IPS-NIHi11 (cell line): Measurements from ENCODE around the gene MINK1.
A peak's percentile ranks its signal among the peaks of the same experiment; 100 is the strongest.
"Not testable (repeated sequence)": the region's sequence is repeated elsewhere in the genome, so short reads cannot be mapped to it uniquely, and the experiment has no call there.

Source experiments
- DNase-seq: peaks from one replicate; pipeline ENCODE4 v3.0.0; 2012; ENCODE audit warnings: mixed read lengths, low spot score

The MINK1 gene

GRCh38 chr17:4846635-4847390 is 13.7 kb downstream of the MINK1 start:
- DNase-seq, result no peak

- no peak for DNase-seq
Observed at GRCh38 chr17:4849011-4849536, 15.9 kb downstream of the MINK1 start.

- DNase-seq, result no peak
Observed at GRCh38 chr17:4850246-4850645, 17.1 kb downstream of the MINK1 start.

DNA sequence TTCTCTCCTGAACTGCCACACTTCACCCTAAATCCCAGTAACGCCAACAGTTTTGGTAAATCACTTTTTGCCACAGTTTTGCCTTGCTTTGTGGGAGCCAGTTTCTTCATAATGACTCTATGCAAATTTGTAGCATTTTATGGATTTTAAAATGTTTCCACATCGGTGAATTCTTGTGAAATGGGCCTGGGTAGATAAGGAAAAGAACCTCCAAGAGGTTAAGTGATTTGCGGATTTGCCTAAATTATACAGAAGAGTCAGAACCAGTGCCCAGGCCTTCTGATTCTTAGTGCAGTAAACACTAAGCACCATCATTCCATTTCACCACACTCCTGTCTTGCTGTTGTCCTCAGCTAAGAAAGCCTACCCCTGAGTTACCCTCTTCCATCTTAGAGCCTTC is 17.9 kb downstream of the MINK1 start:
- DNase-seq, result no peak

GRCh38 chr17:4852567-4853207 is 19.5 kb downstream of the MINK1 start:
- DNase-seq, result no peak

DNA sequence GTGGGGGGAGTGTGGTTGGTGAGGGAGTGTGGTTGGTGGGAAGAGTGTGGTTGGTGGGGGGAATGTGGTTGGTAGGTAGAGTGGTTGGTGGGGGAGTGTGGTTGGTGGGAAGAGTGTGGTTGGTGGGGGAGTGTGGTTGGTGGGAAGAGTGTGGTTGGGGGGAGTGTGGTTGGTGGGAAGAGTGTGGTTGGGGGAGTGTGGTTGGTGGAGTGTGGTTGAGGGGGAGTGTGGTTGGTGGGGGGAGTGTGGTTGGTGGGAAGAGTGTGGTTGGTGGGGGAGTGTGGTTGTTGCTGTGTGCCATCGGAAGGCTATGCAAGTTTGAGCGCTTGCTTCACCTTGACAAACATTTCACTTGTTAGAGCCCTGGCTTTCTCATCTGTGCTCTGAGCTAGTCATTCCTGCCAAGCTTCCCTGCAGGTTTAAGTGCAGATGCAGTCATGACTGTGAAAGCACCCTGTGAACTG is 20.1 kb downstream of the MINK1 start:
- DNase-seq, result no peak

DNA sequence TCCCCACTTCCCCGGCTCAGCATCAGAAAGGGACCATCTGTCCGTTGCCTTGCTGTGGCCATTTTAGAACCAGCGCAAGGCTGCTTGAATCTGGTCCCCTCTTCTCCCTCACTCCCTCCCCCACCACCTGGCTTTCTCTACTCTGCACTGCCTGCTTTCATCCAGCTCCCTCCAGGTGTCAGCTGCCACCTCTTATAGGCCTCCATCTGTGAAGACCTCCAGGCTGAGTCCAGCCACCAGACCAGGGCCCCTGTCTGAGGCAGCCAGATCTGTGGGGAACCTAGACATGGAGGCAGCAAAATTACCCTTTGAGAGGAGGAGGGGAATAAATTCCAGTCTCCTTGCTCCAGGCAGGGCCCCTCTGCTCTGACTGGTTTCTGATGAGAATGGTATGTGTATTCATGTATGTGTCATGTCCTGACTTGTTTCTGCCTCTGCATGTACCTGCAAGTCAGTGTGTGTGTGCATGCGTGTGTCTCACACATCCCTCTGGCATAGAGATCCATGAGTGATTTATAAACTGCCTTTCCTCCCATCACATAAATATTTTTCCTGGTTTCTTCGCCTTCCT is 21.1 kb downstream of the MINK1 start:
- DNase-seq, result no peak

- DNase-seq, result no peak
Observed at GRCh38 chr17:4856271-4856936, 23.3 kb downstream of the MINK1 start.

DNA sequence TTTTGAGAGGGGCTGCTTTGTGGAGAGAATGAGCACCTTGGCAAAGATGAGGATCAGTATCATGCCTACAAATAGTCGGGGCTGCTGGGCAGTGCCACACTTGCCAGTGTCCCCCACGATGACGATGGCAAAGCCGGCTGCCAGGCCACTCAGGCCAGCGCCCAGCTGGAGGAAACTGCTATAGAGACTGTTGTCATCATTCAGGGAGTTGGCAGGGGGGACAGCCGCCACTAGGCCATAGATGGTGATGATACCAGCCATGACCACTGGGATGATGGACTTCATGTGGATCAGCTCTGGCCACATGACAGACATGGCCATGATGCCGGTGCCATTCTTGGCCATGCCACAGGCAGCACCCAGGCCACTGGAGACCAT is 23.8 kb downstream of the MINK1 start:
- no peak for DNase-seq

DNA sequence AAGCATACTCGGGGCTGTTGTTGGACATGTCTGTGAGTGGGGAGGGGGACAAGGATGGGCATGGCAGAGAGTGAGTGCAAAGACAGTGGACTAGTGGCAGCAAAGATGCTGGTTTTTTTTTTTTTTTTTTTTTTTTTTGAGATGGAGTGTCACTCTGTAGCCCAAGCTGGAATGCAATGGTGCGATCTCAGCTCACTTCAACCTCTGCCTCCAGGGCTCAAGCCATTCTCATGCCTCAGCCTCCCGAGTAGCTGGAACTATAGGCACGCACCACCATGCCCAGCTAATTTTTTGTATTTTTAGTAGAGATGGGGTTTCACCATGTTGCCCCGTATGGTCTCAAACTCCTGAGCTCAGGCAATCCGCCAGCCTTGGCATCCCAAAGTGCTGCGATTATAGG is 24.2 kb downstream of the MINK1 start:
- not testable (repeated sequence) for DNase-seq

GRCh38 chr17:4858068-4858881 is 25.1 kb downstream of the MINK1 start:
- peak; percentile 82 for DNase-seq

GRCh38 chr17:4858882-4859260 is 25.7 kb downstream of the MINK1 start:
- peak; percentile 45 for DNase-seq

DNA sequence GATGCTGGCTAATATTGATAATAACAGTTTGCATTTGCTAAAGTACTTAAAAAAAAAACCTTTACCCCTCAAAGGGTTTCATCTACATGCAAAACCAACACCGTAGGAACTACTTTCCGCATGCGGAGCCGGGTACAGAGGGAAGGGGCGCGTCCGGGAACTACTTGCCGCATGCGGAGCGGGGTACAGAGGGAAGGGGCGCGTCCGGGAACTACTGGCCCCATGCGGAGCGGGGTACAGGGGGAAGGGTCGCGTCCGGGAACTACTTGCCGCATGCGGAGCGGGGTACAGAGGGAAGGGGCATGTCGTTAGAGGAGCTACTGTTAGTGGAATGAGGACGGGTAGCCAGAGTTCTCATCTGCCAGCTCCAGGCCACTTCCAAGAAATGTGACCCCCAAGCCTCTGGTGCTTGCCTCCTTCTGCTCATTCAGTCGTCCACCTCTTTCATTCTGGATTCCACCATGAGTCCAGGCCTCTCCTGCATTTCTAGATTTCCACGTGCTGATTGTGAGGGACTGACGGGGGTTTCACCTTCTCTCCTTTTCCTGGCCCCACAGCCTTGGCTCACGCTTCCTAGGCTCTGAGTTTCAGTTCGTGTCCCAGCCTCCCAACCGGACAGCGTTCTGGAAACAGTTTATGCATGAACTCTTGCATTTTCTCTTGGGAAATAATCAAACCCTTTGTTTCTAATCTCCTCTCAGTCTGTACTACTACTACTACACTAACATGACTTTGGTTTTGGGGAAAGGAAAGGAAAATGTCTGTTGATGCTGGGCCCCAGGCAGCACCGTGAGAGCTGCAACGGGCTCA is 26.9 kb downstream of the MINK1 start:
- no peak for DNase-seq

DNA sequence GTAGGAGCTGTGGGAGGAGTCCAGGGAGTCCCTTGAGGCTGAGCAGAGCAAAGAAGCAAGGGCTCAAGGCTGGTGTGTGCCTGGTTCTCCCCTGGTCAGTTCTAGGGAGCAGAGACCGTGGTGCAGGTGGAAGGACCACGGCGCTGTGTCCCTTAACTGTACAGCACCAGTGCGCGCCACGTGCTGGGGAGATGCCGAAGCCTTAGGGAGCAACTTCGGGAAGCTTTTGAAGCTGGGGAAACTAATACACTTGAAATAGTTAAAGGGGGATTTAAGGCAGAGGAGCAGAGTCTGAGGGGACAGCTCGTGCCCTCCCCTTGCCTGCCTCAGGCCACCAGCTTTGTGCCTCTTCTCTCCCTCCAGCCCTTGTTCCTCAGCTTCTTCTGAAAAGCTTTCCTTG is 27.5 kb downstream of the MINK1 start:
- DNase-seq, result no peak

- no peak for DNase-seq
Observed at GRCh38 chr17:4861052-4861451, 27.9 kb downstream of the MINK1 start.

- DNase-seq, result no peak
Observed at GRCh38 chr17:4862720-4863119, 29.6 kb downstream of the MINK1 start.

DNA sequence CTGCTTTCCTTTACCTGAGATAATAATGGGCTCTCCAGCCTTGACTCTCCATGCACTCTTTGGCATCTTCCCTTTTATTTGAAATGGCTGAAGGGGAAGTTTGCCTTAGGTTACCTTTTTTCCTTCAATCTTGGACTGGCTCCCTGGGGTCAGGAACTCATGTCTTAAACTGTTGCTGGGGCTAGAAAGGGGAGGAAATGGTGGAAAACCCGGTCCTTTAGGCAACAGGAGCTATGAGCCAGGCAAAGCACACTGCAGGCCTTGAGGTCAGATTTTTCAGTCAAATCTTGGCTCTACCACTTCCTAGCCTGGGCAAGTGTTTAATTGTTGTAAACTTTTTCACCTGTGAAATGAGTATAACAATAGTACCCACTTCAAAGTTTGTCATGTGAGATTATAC is 30.2 kb downstream of the MINK1 start:
- DNase-seq, result no peak

- not testable (repeated sequence) for DNase-seq
Observed at GRCh38 chr17:4867535-4867934, 34.4 kb downstream of the MINK1 start.

- not testable (repeated sequence) for DNase-seq
Observed at GRCh38 chr17:4869058-4869998, 36.2 kb downstream of the MINK1 start.

DNA sequence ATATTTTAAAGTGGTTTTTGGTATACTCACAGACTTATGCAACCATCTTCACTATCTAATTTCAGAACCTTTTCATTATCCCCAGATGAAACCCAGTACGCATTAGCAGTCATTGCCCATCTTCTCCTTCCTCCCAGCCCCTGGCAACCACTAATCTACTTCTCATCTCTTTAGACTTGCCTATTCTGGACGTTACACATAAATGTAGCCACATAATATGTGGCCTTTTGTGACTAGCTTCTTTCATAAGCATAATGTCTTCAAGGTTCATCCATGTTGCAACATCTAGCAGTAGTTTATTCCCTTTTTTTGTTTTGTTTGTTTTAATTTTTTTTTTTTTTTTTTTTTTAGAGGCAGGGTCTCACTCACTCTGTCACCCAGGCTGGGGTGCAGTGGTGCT is 37.7 kb downstream of the MINK1 start:
- DNase-seq, result no peak
